ENCODE measurements around the gene STK32C.

DNA sequence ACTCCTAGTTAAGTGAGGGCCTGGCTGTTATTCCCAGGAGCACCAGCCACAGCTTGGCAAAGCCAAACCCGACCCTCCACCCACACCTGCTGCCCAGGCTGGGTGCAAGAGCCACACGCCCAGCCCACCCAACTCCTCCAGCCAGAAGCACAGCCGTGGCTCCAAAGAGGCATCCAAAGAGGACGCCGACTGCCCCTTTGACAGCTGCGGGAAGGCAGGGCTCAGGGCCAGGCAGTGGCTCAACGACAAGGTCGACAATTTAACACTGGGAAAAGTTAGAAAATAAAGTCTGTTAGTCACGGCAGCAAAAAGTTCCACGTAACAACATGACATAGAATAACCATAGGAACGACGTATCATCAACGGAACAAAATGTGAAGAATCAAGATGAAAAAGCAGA is 66.7 kb downstream of the STK32C start:
- TF ChIP-seq, protein P1, sequence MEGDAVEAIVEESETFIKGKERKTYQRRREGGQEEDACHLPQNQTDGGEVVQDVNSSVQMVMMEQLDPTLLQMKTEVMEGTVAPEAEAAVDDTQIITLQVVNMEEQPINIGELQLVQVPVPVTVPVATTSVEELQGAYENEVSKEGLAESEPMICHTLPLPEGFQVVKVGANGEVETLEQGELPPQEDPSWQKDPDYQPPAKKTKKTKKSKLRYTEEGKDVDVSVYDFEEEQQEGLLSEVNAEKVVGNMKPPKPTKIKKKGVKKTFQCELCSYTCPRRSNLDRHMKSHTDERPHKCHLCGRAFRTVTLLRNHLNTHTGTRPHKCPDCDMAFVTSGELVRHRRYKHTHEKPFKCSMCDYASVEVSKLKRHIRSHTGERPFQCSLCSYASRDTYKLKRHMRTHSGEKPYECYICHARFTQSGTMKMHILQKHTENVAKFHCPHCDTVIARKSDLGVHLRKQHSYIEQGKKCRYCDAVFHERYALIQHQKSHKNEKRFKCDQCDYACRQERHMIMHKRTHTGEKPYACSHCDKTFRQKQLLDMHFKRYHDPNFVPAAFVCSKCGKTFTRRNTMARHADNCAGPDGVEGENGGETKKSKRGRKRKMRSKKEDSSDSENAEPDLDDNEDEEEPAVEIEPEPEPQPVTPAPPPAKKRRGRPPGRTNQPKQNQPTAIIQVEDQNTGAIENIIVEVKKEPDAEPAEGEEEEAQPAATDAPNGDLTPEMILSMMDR (IDR thresholded peaks at IDR 0.05): no peak
- TF ChIP-seq POLR2AphosphoS5 (IDR thresholded peaks at IDR 0.05) (no peak), POLR2A (IDR thresholded peaks at IDR 0.05) (no peak)

Data from breast epithelium (tissue), 3 donors.